A172 (cell line): Measurements from ENCODE around the gene EVL. TPM values are rescaled to one million over a fixed set of nuclear protein-coding genes. Genes with fewer than 3 reads are reported as not detected.
"Not testable (repeated sequence)": the region's sequence is repeated elsewhere in the genome, so short reads cannot be mapped to it uniquely, and the experiment has no call there.

Experiments used
- DNase-seq: peaks from one replicate; pipeline ENCODE4 v3.0.0-alpha.2; 2015; ENCODE audit warnings: low spot score
- total RNA-seq: library from RNA; depleted of rRNA; stranded (reverse); fragments of >200 nt; shearing (Covaris generic); gene quantifications from 2 replicates; pipeline ENCODE4 v1.2.3, GENCODE V29; 2014

The EVL gene
- total RNA-seq, 1 experiment from 2014 or later, result 12.4 TPM

GRCh38 chr14:100146531-100147091, 81.4 kb downstream of the EVL start:
- DNase-seq, result no peak

GRCh38 chr14:100147181-100147631, 82.0 kb downstream of the EVL start:
- DNase-seq, result no peak

GRCh38 chr14:100147691-100148464, 82.7 kb downstream of the EVL start:
- no peak for DNase-seq

GRCh38 chr14:100148837-100149731, 83.9 kb downstream of the EVL start:
- no peak for DNase-seq

- no peak for DNase-seq
Observed at GRCh38 chr14:100149851-100150611, 84.8 kb downstream of the EVL start.

GRCh38 chr14:100150932-100151587, 85.8 kb downstream of the EVL start:
- no peak for DNase-seq

GRCh38 chr14:100152091-100152490, 86.9 kb downstream of the EVL start:
- no peak for DNase-seq

GRCh38 chr14:100153560-100153959, 88.3 kb downstream of the EVL start:
- DNase-seq, result no peak

- DNase-seq, result no peak
Observed at GRCh38 chr14:100155049-100155621, 89.9 kb downstream of the EVL start.

- DNase-seq, result no peak
Observed at GRCh38 chr14:100155756-100156616, 90.8 kb downstream of the EVL start.

GRCh38 chr14:100156776-100157175, 91.6 kb downstream of the EVL start:
- no peak for DNase-seq

- not testable (repeated sequence) for DNase-seq
Observed at GRCh38 chr14:100157548-100158232, 92.5 kb downstream of the EVL start.

GRCh38 chr14:100158566-100159093, 93.4 kb downstream of the EVL start:
- no peak for DNase-seq

- DNase-seq, result no peak
Observed at GRCh38 chr14:100159094-100159864, 94.1 kb downstream of the EVL start, which contains the start of gene DEGS2. DEGS2 (minus strand) TSS chr14:100159645; CDS start chr14:100159587, 58 bp downstream.

GRCh38 chr14:100159865-100160533, 94.8 kb downstream of the EVL start:
- DNase-seq, result no peak

- DNase-seq, result no peak
Observed at GRCh38 chr14:100160534-100160916, 95.3 kb downstream of the EVL start.

- no peak for DNase-seq
Observed at GRCh38 chr14:100165376-100165775, 100.2 kb downstream of the EVL start.
